NCI-H510A treated with DMSO at 0.1 percent for 48 hours (cell line): ENCODE measurements around the gene MMEL1.
"Not testable (repeated sequence)": the region's sequence is repeated elsewhere in the genome, so short reads cannot be mapped to it uniquely, and the experiment has no call there.

Experiments
- DNase-seq: peaks from one replicate; lab custom pipeline; 2025; lab: John Stamatoyannopoulos, UW

MMEL1 gene

GRCh38 chr1:2557482-2558400 lies 75.1 kb downstream of the MMEL1 start:
- no peak for DNase-seq

- DNase-seq = no peak
Measured at GRCh38 chr1:2556678-2557481, 75.9 kb downstream of the MMEL1 start.

- DNase-seq = no peak
Measured at GRCh38 chr1:2556277-2556677, 76.5 kb downstream of the MMEL1 start, which contains the start of gene TNFRSF14. TNFRSF14 (plus strand) TSS chr1:2556371; CDS start chr1:2556665, 294 bp downstream.

GRCh38 chr1:2555634-2556276 lies 77.1 kb downstream of the MMEL1 start:
- DNase-seq = no peak

- DNase-seq = no peak
Measured at GRCh38 chr1:2554621-2555387, 78.0 kb downstream of the MMEL1 start.

- DNase-seq = no peak
Measured at GRCh38 chr1:2553871-2554620, 78.8 kb downstream of the MMEL1 start.

- not testable (repeated sequence) for DNase-seq
Measured at GRCh38 chr1:2553076-2553475, 79.7 kb downstream of the MMEL1 start.

GRCh38 chr1:2552189-2552588 lies 80.6 kb downstream of the MMEL1 start:
- no peak for DNase-seq

- not testable (repeated sequence) for DNase-seq
Measured at GRCh38 chr1:2551544-2551943, 81.3 kb downstream of the MMEL1 start.

GRCh38 chr1:2550309-2550861 lies 82.4 kb downstream of the MMEL1 start:
- not testable (repeated sequence) for DNase-seq

GRCh38 chr1:2549367-2550029 lies 83.3 kb downstream of the MMEL1 start:
- DNase-seq = not testable (repeated sequence)

GRCh38 chr1:2548068-2548589 lies 84.7 kb downstream of the MMEL1 start:
- DNase-seq = peak; percentile 91

- no peak for DNase-seq
Measured at GRCh38 chr1:2547210-2548067, 85.4 kb downstream of the MMEL1 start.

- DNase-seq = peak; percentile 97
Measured at GRCh38 chr1:2546515-2547209, 86.2 kb downstream of the MMEL1 start.

GRCh38 chr1:2545754-2546514 lies 86.9 kb downstream of the MMEL1 start:
- DNase-seq = peak; percentile 99

GRCh38 chr1:2544875-2545640 lies 87.8 kb downstream of the MMEL1 start:
- DNase-seq = no peak
